ENCODE data around the gene INSR.

Gene INSR

GRCh38 chr19:7074705-7075282, 219.4 kb downstream of the INSR start:
- ATAC-seq (ENCODE audit: low read depth): no peak
- no peaks in the 10 kb centered on the region for H3K4me1 ChIP-seq (ENCODE audit: insufficient read depth, poor library complexity, severe bottlenecking)
- no peak overlapping the region for H3K4me3 ChIP-seq (ENCODE audit: severe bottlenecking)
- peaks cover 3% of the 10 kb centered on the region for H3K9me3 ChIP-seq (ENCODE audit: severe bottlenecking)
- peaks cover 70% of the 10 kb centered on the region for H3K36me3 ChIP-seq (ENCODE audit: low read depth)
- H3K27ac ChIP-seq (ENCODE audit: poor library complexity, severe bottlenecking): no peak overlapping the region
- DNase-seq (ENCODE audit: low spot score): no peak
- TF ChIP-seq, protein P1, sequence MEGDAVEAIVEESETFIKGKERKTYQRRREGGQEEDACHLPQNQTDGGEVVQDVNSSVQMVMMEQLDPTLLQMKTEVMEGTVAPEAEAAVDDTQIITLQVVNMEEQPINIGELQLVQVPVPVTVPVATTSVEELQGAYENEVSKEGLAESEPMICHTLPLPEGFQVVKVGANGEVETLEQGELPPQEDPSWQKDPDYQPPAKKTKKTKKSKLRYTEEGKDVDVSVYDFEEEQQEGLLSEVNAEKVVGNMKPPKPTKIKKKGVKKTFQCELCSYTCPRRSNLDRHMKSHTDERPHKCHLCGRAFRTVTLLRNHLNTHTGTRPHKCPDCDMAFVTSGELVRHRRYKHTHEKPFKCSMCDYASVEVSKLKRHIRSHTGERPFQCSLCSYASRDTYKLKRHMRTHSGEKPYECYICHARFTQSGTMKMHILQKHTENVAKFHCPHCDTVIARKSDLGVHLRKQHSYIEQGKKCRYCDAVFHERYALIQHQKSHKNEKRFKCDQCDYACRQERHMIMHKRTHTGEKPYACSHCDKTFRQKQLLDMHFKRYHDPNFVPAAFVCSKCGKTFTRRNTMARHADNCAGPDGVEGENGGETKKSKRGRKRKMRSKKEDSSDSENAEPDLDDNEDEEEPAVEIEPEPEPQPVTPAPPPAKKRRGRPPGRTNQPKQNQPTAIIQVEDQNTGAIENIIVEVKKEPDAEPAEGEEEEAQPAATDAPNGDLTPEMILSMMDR (IDR thresholded peaks at IDR 0.05; ENCODE audit: poor library complexity, severe bottlenecking): no peak
- no peaks in the 10 kb centered on the region for H3K27me3 ChIP-seq (ENCODE audit: insufficient read depth, poor library complexity, severe bottlenecking)

DNA sequence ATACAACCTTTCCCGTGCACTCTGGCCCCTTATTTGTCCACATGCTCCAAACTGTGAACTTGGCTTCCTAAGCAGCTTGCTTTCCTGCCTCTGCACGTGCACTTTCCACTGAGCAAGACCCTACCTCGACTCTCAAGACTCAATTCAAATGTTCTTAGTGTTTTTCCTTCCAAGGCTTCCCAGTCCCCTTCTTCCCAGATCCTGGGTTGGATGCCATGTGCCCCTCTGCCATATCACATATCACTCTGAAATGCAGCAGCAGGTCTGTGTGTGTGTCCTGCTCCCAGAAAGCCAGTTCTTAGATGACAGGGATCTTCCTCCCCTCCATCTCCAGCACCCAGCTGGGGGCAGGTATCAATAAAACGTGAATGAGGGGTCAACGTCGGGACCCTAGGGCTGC, 221.7 kb downstream of the INSR start:
- H3K36me3 ChIP-seq (ENCODE audit: low read depth): peaks cover 49% of the 10 kb centered on the region

GRCh38 chr19:7069904-7070226, 224.3 kb downstream of the INSR start:
- H3K4me1 ChIP-seq (ENCODE audit: insufficient read depth, poor library complexity, severe bottlenecking): no peaks in the 10 kb centered on the region
- H3K9me3 ChIP-seq (ENCODE audit: severe bottlenecking): no peaks in the 10 kb centered on the region
- H3K36me3 ChIP-seq (ENCODE audit: low read depth): peaks cover 28% of the 10 kb centered on the region
- peak overlapping the region; percentile 81 for H3K4me3 ChIP-seq (ENCODE audit: severe bottlenecking)
- TF ChIP-seq, protein P1 (IDR thresholded peaks at IDR 0.05; ENCODE audit: poor library complexity, severe bottlenecking): no peak
- H3K27ac ChIP-seq (ENCODE audit: poor library complexity, severe bottlenecking): peak overlapping the region; percentile 18
- ATAC-seq (ENCODE audit: low read depth) (peak; percentile 6; the same call in 2 of the 3 replicates), DNase-seq (ENCODE audit: low spot score) (no peak)
- no peaks in the 10 kb centered on the region for H3K27me3 ChIP-seq (ENCODE audit: insufficient read depth, poor library complexity, severe bottlenecking)

More for the DNA sequence above, 221.7 kb downstream of the INSR start:
- Histone ChIP-seq H3K27ac (ENCODE audit: poor library complexity, severe bottlenecking) (no peak overlapping the region), H3K4me3 (ENCODE audit: severe bottlenecking) (no peak overlapping the region), H3K27me3 (ENCODE audit: insufficient read depth, poor library complexity, severe bottlenecking) (no peaks in the 10 kb centered on the region), H3K4me1 (ENCODE audit: insufficient read depth, poor library complexity, severe bottlenecking) (no peaks in the 10 kb centered on the region), H3K9me3 (ENCODE audit: severe bottlenecking) (no peaks in the 10 kb centered on the region)
- TF ChIP-seq, protein P1 (IDR thresholded peaks at IDR 0.05; ENCODE audit: poor library complexity, severe bottlenecking): no peak
- DNase-seq (ENCODE audit: low spot score) (no peak), ATAC-seq (ENCODE audit: low read depth) (no peak)

GRCh38 chr19:7069042-7069903, 224.9 kb downstream of the INSR start, which contains the start of gene ZNF557:
Gene ZNF557 (plus strand): TSS chr19:7069703. CDS start chr19:7075075, 5,372 bp downstream.
- ATAC-seq (ENCODE audit: low read depth): peak; percentile 98
- H3K9me3 ChIP-seq (ENCODE audit: severe bottlenecking): no peaks in the 10 kb centered on the region
- H3K27me3 ChIP-seq (ENCODE audit: insufficient read depth, poor library complexity, severe bottlenecking): no peaks in the 10 kb centered on the region
- H3K27ac ChIP-seq (ENCODE audit: poor library complexity, severe bottlenecking): peak within 1 kb of the TSS; percentile 18
- H3K36me3 ChIP-seq (ENCODE audit: low read depth): peaks cover 26% of the 10 kb centered on the region
- no peaks in the 10 kb centered on the region for H3K4me1 ChIP-seq (ENCODE audit: insufficient read depth, poor library complexity, severe bottlenecking)
- DNase-seq (ENCODE audit: low spot score): peak; percentile 96
- peak within 1 kb of the TSS; percentile 81 for H3K4me3 ChIP-seq (ENCODE audit: severe bottlenecking)
- TF ChIP-seq, protein P1 (IDR thresholded peaks at IDR 0.05; ENCODE audit: poor library complexity, severe bottlenecking): no peak
